ENCODE measurements around the gene CENPI.
A peak's percentile ranks its signal among the peaks of the same experiment; 100 is the strongest.
"Not testable (repeated sequence)": the region's sequence is repeated elsewhere in the genome, so short reads cannot be mapped to it uniquely, and the experiment has no call there.

The CENPI gene, protein sequence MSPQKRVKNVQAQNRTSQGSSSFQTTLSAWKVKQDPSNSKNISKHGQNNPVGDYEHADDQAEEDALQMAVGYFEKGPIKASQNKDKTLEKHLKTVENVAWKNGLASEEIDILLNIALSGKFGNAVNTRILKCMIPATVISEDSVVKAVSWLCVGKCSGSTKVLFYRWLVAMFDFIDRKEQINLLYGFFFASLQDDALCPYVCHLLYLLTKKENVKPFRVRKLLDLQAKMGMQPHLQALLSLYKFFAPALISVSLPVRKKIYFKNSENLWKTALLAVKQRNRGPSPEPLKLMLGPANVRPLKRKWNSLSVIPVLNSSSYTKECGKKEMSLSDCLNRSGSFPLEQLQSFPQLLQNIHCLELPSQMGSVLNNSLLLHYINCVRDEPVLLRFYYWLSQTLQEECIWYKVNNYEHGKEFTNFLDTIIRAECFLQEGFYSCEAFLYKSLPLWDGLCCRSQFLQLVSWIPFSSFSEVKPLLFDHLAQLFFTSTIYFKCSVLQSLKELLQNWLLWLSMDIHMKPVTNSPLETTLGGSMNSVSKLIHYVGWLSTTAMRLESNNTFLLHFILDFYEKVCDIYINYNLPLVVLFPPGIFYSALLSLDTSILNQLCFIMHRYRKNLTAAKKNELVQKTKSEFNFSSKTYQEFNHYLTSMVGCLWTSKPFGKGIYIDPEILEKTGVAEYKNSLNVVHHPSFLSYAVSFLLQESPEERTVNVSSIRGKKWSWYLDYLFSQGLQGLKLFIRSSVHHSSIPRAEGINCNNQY

DNA sequence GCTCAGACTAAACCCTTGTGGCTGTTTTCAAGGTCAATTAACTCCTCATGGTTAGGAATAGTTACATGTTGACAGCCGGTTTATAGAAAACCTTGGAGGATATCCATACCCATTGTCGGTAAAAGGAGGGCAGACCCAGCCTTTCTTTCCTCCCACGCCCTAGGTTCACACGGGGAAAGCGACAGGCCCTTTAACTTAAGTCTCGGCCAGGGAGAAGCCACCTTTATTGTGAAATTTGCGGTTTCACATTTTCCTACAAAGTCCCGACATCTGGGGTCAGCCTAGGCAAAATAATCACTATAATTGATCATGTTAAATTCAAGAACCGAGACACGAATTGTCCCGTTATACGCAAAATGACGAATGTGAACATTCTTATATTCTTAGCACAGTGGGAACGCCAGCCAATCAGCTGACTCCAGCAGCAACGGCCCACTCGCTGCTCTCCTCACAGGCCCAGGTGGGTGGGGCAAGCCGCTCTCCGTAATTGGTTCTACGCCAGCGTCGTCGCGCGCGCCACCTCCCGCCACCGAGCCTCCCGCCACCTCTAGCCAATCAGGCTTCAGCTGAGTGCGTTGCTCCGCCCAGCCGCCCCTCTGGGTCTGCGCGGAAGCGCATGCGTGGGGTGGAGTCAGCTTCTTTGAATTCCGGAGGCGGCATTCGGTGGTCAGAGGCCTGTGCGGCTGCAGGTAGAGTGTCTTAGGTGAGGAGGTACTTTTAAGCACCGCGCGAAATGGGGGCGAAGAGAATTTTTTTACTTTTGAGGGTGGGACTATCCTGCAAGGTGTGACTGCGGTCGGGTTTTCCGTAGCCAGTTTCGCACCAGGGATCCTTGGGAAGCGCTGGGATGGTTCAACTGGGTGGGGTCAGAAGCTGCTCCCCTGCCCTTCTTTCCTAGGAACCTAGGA, at the start of gene CENPI:
Gene CENPI (plus strand): TSS at position 659 of the 908 bp plus-strand sequence. CDS start 2,867 bp downstream, outside the sequence.
- peak; percentile 88 for DNase-seq

DNA sequence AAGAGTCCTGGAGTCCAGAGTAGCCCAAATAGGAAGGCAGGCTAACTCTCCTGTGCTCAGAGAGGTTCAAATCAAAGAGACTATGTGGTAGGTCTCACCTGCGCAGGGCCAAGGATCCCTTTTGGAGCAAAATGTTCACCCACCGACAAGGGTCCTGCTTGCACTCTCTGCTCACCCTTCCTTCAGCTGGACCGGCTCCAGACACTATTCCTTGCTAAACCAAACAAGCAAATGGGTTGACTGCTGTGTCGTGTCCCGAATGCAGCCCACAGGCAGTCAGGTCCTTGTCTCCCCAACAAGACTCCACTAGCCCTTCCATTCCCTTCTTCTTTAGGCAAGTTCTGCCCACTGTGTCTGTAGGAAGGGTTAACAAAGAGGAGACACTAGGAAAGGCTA, 46.9 kb upstream of the CENPI start:
- DNase-seq, result no peak

- DNase-seq, result peak; percentile 74
Observed at GRCh38 chrX:101051549-101052302, 46.3 kb upstream of the CENPI start, which contains the start of gene TRMT2B. TSS of gene TRMT2B (minus strand) at chrX:101052111. CDS start at chrX:101042289, 9,822 bp downstream.

DNA sequence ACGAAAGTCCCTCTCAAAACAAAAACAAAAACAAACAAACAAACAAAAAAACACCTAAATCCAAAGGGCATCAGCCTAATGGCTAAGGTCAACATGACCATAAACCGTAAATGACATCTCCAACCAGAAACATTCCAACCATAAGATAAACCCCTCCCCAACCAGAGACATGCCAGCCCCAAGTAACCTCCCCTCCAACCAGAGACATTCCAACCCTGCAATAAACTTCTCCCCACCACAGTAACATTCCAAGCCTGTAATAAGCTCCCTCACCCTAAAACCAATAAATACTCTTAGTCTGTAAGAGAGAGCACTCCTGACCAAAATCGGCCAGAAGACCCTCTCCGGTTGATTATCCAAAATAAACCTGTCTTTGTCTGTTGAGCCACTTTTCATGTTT, 41.5 kb upstream of the CENPI start:
- DNase-seq, result not testable (repeated sequence)

DNA sequence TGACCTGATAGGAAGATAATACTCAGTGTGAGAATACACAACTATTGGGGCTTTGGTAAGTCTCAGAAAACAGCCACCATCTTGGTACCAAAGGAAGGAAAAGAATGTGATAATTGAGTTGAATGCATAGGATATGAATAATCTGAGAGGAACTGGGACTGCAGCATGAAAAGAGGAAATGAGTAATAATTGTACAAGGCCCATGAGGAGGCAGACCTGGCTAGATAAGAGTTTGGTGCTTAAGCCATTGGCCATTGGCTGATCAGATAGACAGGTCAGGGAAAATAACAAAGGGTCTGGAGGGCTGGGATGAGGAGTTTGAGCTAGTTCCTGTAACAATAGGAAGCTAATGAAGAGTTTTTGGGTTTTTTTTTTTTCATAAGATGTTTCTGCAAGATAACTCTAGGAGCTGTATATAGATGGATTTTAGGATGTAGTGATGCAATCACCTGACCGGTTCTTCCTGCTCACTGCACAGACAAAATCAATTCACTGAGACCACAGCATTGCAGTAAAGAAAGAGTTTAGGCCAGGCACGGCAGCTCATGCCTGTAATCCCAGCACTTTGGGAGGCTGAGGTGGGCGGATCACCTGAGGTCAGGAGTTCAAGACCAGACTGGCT, 40.8 kb upstream of the CENPI start:
- DNase-seq, result no peak

- DNase-seq, result no peak
Observed at GRCh38 chrX:101062176-101062575, 35.8 kb upstream of the CENPI start.

DNA sequence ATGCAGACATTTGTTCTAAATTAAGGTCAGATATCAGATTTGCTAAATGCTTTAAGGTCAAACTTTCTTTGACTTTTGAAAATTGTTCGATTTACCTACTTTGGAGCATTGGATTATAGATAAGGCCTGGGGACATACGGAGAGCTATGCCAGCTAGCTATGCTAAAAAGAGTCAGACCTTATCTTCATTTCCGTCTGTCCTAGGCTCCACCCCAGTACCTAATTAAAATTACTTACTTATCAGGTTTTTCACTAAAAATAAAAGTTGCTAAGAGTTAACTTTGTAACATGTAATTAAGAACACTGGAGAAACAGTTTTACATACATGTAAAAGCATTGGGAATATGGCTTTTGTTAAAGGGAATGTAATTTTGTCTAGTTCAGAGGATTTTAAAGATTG, 26.4 kb upstream of the CENPI start:
- no peak for DNase-seq

GRCh38 chrX:101078716-101079598, 19.0 kb upstream of the CENPI start, which contains the start of gene TMEM35A:
TSS of gene TMEM35A (plus strand) at chrX:101078879. CDS start at chrX:101079003, 124 bp downstream.
- no peak for DNase-seq

GRCh38 chrX:101079736-101080270, 18.2 kb upstream of the CENPI start:
- no peak for DNase-seq

- DNase-seq, result no peak
Observed at GRCh38 chrX:101080326-101081124, 17.5 kb upstream of the CENPI start.

DNA sequence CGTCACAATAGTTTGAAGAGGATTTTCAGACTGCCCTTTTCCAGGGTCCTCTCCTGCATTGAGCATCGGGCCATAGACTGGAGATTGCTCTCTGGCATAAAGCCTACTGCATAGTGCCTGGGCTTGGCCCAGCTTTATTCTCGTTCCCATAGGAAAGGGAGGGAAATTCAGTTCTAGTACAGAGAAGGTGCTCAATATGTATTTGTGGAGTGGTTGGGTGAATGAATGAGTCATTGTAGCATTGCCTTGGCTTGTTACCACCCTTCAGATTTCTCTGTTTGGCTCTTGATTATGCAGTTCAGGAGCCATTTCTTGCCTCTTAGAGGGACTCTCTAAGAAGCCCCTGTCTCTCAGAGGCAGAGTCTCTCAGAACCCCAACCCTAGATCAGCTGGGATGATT, 16.8 kb upstream of the CENPI start:
- DNase-seq, result no peak

DNA sequence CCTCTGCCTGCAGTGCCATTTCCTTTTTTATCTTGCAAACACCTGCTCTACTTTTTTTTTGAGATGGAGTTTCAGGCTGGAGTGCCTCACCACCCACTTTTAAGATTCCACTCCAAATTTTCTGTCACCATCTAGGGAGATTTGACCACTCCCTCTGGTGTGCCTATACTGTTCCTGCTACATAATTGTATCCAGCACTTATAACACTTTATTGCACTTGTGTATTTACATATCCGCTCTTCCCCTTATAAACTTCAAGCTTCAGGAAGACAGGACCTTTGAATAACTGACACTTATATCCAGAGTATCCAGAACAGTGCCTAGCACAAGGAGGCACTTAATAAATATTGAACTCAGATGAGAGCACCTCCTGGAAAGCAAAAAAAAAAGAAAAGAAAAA, 6.2 kb upstream of the CENPI start:
- DNase-seq, result no peak

DNA sequence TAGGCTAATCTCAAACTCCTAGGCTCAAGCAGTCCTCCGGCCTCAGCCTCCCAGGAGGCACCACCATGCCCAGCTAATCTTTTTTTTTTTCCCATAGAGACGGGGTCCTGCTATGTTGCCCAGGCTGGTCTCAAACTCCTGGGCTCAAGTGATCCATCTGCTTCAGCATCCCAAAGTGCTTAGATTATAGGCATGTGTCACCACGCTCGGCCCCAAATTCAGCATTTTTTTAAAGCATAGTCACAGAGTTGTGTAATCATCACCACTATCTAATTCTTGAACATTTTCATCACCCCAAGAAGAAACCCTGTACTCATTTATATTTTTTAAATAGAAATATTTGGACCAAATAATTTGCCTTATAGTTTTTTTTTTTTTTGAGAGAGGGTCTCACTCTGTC, 10.3 kb downstream of the CENPI start:
- no peak for DNase-seq

- no peak for DNase-seq
Observed at GRCh38 chrX:101117701-101118100, 19.7 kb downstream of the CENPI start.

DNA sequence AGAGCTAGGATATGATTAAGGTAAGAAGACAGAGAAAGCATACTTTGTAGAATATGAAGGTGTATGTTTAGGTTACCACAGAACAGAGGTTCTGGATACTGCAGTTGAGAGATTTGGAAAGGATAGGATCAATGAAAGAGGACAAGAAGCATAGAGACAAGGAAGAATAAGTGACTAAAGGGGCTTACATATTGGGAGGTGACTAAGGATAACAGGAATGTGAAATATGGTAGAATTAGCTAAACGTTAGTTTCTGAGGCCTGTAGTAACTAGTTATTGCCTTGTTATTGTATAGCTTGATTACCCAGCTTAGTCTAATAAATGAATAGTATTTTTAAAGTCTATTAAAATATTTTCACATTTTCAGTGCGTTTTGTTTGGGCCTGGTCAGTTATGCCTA, 38.2 kb downstream of the CENPI start:
- DNase-seq, result no peak

All from NCI-H510A (cell line).